Activated CD8-positive, alpha-beta T cell treated with anti-CD3 and anti-CD28 coated beads, Interleukin-2, amount 10 ng/mL, durations not matched to agents 7 days and 5 days (primary cell): Measurements from ENCODE around the gene SPRR3. TPM values are rescaled to one million over a fixed set of nuclear protein-coding genes. Genes with fewer than 3 reads are reported as not detected.

Experiments
- ATAC-seq: fragments of 150-1000 bp; cut with Tn5 transposase; one replicate; pipeline ENCODE4 v1.10.0; 2021; ENCODE audit warnings: moderate library complexity
- CTCF ChIA-PET: fragments of 350-600 bp; sonication (Branson Sonifier 250); formaldehyde crosslinking; loops from one replicate; lab custom pipeline; 2021; ENCODE audit warnings: antibody characterized with exemption; lab: Charles Lee
- POLR2A ChIA-PET: fragments of 350-600 bp; sonication (Branson Sonifier 250); formaldehyde crosslinking; loops from one replicate; lab custom pipeline; 2021; ENCODE audit warnings: antibody characterized with exemption; lab: Charles Lee
- DNase-seq: peaks from one replicate; pipeline ENCODE4 v3.0.0-alpha.2; 2020
- H3K27ac Mint-ChIP-seq: one replicate; pipeline ENCODE4 v1.8.0; 2021; ENCODE audit warnings: mild to moderate bottlenecking, mixed read lengths
- H3K27me3 Mint-ChIP-seq: one replicate; pipeline ENCODE4 v1.8.0; 2021; ENCODE audit warnings: low read depth, mixed read lengths
- H3K36me3 Mint-ChIP-seq: one replicate; pipeline ENCODE4 v1.8.0; 2021; ENCODE audit warnings: low read depth, mixed read lengths
- H3K4me1 Mint-ChIP-seq: one replicate; pipeline ENCODE4 v1.8.0; 2021; ENCODE audit warnings: low read depth, mixed read lengths
- H3K4me3 Mint-ChIP-seq: one replicate; pipeline ENCODE4 v1.8.0; 2021; ENCODE audit warnings: mild to moderate bottlenecking, mixed read lengths
- H3K9me3 Mint-ChIP-seq: one replicate; pipeline ENCODE4 v1.8.0; 2022; ENCODE audit warnings: mixed read lengths; ENCODE audit not compliant: insufficient read depth
- total RNA-seq, 2 experiments: library from RNA; stranded (reverse); gene quantifications; one replicate each; pipeline ENCODE4 v1.2.3, GENCODE V29; 2021

SPRR3 gene
- total RNA-seq, 2 experiments from 2014 or later = not detected

- ATAC-seq (no peak), DNase-seq (no peak)
- ChIA-PET POLR2A (no interaction called here), CTCF (no interaction called here)
- Mint-ChIP-seq H3K4me1 (no peaks in the 10 kb centered on the region), H3K27me3 (peaks cover 4% of the 10 kb centered on the region), H3K9me3 (no peaks in the 10 kb centered on the region), H3K4me3 (no peak overlapping the region), H3K36me3 (no peaks in the 10 kb centered on the region), H3K27ac (no peak overlapping the region)
Measured at GRCh38 chr1:153028766-153029165, 27.2 kb downstream of the SPRR3 start.

- Mint-ChIP-seq H3K9me3 (no peaks in the 10 kb centered on the region), H3K36me3 (no peaks in the 10 kb centered on the region), H3K27ac (no peak within 1 kb of the TSS), H3K27me3 (peaks cover 4% of the 10 kb centered on the region), H3K4me1 (no peaks in the 10 kb centered on the region), H3K4me3 (no peak within 1 kb of the TSS)
- POLR2A ChIA-PET = no interaction called here
- ATAC-seq (no peak), DNase-seq (no peak)
- CTCF ChIA-PET = no interaction called here
Measured at GRCh38 chr1:153030895-153031294, 29.3 kb downstream of the SPRR3 start, which contains the start of gene SPRR1B. TSS of gene SPRR1B (plus strand) at chr1:153031203. CDS start at chr1:153032346, 1,143 bp downstream.

- CTCF ChIA-PET = no interaction called here
- H3K27ac Mint-ChIP-seq = no peak overlapping the region
- H3K36me3 Mint-ChIP-seq = no peaks in the 10 kb centered on the region
- no peaks in the 10 kb centered on the region for H3K4me1 Mint-ChIP-seq
- POLR2A ChIA-PET = no interaction called here
- DNase-seq (no peak), ATAC-seq (no peak)
- no peaks in the 10 kb centered on the region for H3K9me3 Mint-ChIP-seq
- H3K27me3 Mint-ChIP-seq = peaks cover 8% of the 10 kb centered on the region
- H3K4me3 Mint-ChIP-seq = no peak overlapping the region
Measured at GRCh38 chr1:153032073-153032472, 30.5 kb downstream of the SPRR3 start.

- Mint-ChIP-seq H3K36me3 (no peaks in the 10 kb centered on the region), H3K27ac (no peak overlapping the region), H3K9me3 (no peaks in the 10 kb centered on the region), H3K27me3 (peaks cover 10% of the 10 kb centered on the region), H3K4me1 (no peaks in the 10 kb centered on the region), H3K4me3 (no peak overlapping the region)
- ChIA-PET CTCF (no interaction called here), POLR2A (no interaction called here)
- ATAC-seq = no peak
- DNase-seq = no peak
Measured at GRCh38 chr1:153032677-153033308, 31.2 kb downstream of the SPRR3 start.

GRCh38 chr1:153035211-153035610, 33.7 kb downstream of the SPRR3 start:
- no peaks in the 10 kb centered on the region for H3K9me3 Mint-ChIP-seq
- DNase-seq = no peak
- ChIA-PET POLR2A (no interaction called here), CTCF (no interaction called here)
- peaks cover 10% of the 10 kb centered on the region for H3K27me3 Mint-ChIP-seq
- H3K4me1 Mint-ChIP-seq = no peaks in the 10 kb centered on the region
- no peaks in the 10 kb centered on the region for H3K36me3 Mint-ChIP-seq
- no peak overlapping the region for H3K27ac Mint-ChIP-seq
- ATAC-seq = no peak
- no peak overlapping the region for H3K4me3 Mint-ChIP-seq

- H3K4me3 Mint-ChIP-seq = no peak within 1 kb of the TSS
- H3K36me3 Mint-ChIP-seq = no peaks in the 10 kb centered on the region
- CTCF ChIA-PET = no interaction called here
- H3K4me1 Mint-ChIP-seq = no peaks in the 10 kb centered on the region
- POLR2A ChIA-PET = no interaction called here
- H3K9me3 Mint-ChIP-seq = no peaks in the 10 kb centered on the region
- peaks cover 14% of the 10 kb centered on the region for H3K27me3 Mint-ChIP-seq
- no peak within 1 kb of the TSS for H3K27ac Mint-ChIP-seq
- DNase-seq (no peak), ATAC-seq (no peak)
Measured at GRCh38 chr1:153040950-153041631, 39.5 kb downstream of the SPRR3 start, which contains the start of gene SPRR2D. TSS of gene SPRR2D (minus strand) at chr1:153041120. CDS start at chr1:153040346, 774 bp downstream.

- H3K9me3 Mint-ChIP-seq = no peaks in the 10 kb centered on the region
- H3K36me3 Mint-ChIP-seq = no peaks in the 10 kb centered on the region
- DNase-seq (no peak), ATAC-seq (no peak)
- H3K27me3 Mint-ChIP-seq = peaks cover 8% of the 10 kb centered on the region
- H3K27ac Mint-ChIP-seq = no peak overlapping the region
- H3K4me3 Mint-ChIP-seq = no peak overlapping the region
- ChIA-PET POLR2A (interaction anchor here (0.6 kb wide), 1 partner anchor 75 kb away, joined by 3 read pairs; no protein-coding TSS in a partner anchor), CTCF (no interaction called here)
- no peaks in the 10 kb centered on the region for H3K4me1 Mint-ChIP-seq
Measured at GRCh38 chr1:153049211-153049610, 47.7 kb downstream of the SPRR3 start.

Other genes with a start within 250 kb of the SPRR3 start
- not detected for gene KPRP, start 243.7 kb upstream of the SPRR3 start, total RNA-seq
- gene LCE1F, start 226.6 kb upstream of the SPRR3 start, total RNA-seq = not detected
- gene LCE1E, start 215.5 kb upstream of the SPRR3 start, total RNA-seq = not detected
- gene LCE1D, start 205.0 kb upstream of the SPRR3 start, total RNA-seq = not detected
- gene LCE1C, start 195.1 kb upstream of the SPRR3 start, total RNA-seq = not detected
- not detected for gene LCE1B, start 189.8 kb upstream of the SPRR3 start, total RNA-seq
- not detected for gene LCE1A, start 174.3 kb upstream of the SPRR3 start, total RNA-seq
- gene LCE6A, start 158.9 kb upstream of the SPRR3 start, total RNA-seq = not detected
- gene LCE7A, start 141.8 kb upstream of the SPRR3 start, total RNA-seq = not detected
- not detected for gene SMCP, start 123.4 kb upstream of the SPRR3 start, total RNA-seq
- gene IVL, start 93.2 kb upstream of the SPRR3 start, total RNA-seq = not detected
- not detected for gene SPRR5, start 54.5 kb upstream of the SPRR3 start, total RNA-seq
- gene SPRR4, start 31.1 kb upstream of the SPRR3 start, total RNA-seq = not detected
- not detected for gene SPRR1A, start 17.7 kb upstream of the SPRR3 start, total RNA-seq
- gene SPRR1B, start 29.5 kb downstream of the SPRR3 start, total RNA-seq = not detected
- gene SPRR2D, start 39.4 kb downstream of the SPRR3 start, total RNA-seq = not detected
- not detected for gene SPRR2A, start 55.8 kb downstream of the SPRR3 start, total RNA-seq
- gene SPRR2B, start 69.9 kb downstream of the SPRR3 start, total RNA-seq = not detected
- not detected for gene SPRR2E, start 92.8 kb downstream of the SPRR3 start, total RNA-seq
- gene SPRR2F, start 111.8 kb downstream of the SPRR3 start, total RNA-seq = not detected
- gene SPRR2G, start 149.1 kb downstream of the SPRR3 start, total RNA-seq = not detected
- not detected for gene LELP1, start 201.7 kb downstream of the SPRR3 start, total RNA-seq
- gene PRR9, start 215.8 kb downstream of the SPRR3 start, total RNA-seq = not detected